WTC11 (cell line): Measurements from ENCODE around the gene FLT1. TPM values are rescaled to one million over a fixed set of nuclear protein-coding genes. Genes with fewer than 3 reads are reported as not detected.
A peak's percentile ranks its signal among the peaks of the same experiment; 100 is the strongest.

ENCODE experiments used
- ATAC-seq: fragments of 200-7000 bp; cut with Tn5 transposase; 2 replicates; pipeline ENCODE4 v1.10.0; 2021; ENCODE audit warnings: mild to moderate bottlenecking, moderate library complexity
- CTCF ChIA-PET: fragments of 300-600 bp; sonication (Branson Sonifier 250); formaldehyde crosslinking; loops from one replicate; lab custom pipeline; 2021; ENCODE audit warnings: antibody characterized with exemption; lab: Charles Lee
- POLR2A ChIA-PET: fragments of 350-600 bp; sonication (Branson Sonifier 250); formaldehyde crosslinking; loops from one replicate; lab custom pipeline; 2021; ENCODE audit warnings: antibody characterized with exemption; lab: Charles Lee
- DNase-seq: peaks from one replicate; pipeline ENCODE4 v3.0.0; 2021; ENCODE audit warnings: low spot score
- H3K27ac Mint-ChIP-seq: 2 replicates; pipeline ENCODE4 v1.8.0; 2021; ENCODE audit warnings: mixed read lengths
- H3K27me3 Mint-ChIP-seq: 2 replicates; pipeline ENCODE4 v1.8.0; 2021; ENCODE audit warnings: low read depth, mild to moderate bottlenecking, moderate library complexity, mixed read lengths
- H3K36me3 Mint-ChIP-seq: 2 replicates; pipeline ENCODE4 v1.8.0; 2021; ENCODE audit warnings: mixed read lengths
- H3K4me1 Mint-ChIP-seq: 2 replicates; pipeline ENCODE4 v1.8.0; 2022; ENCODE audit warnings: mixed read lengths
- H3K4me3 Mint-ChIP-seq: 2 replicates; pipeline ENCODE4 v1.8.0; 2021; ENCODE audit warnings: mild to moderate bottlenecking, moderate library complexity, mixed read lengths
- H3K9me3 Mint-ChIP-seq: 2 replicates; pipeline ENCODE4 v1.8.0; 2021; ENCODE audit warnings: mixed read lengths
- CREM ChIP-seq: sonication (generic); formaldehyde crosslinking; IDR thresholded peaks from 2 replicates; pipeline ENCODE4 v1.8.1; 2022; ENCODE audit warnings: mild to moderate bottlenecking, missing genetic modification reagents, moderate library complexity
- CTCF ChIP-seq: fragments of 200-600 bp; IDR thresholded peaks from 2 replicates; pipeline ENCODE4 v1.8.0; 2022; ENCODE audit warnings: antibody characterized with exemption
- ELF4 ChIP-seq: sonication (generic); formaldehyde crosslinking; IDR thresholded peaks from 2 replicates; pipeline ENCODE4 v1.8.1; 2022; ENCODE audit warnings: low read depth, mild to moderate bottlenecking, moderate library complexity, missing genetic modification reagents
- ESRRA ChIP-seq: sonication (generic); formaldehyde crosslinking; IDR thresholded peaks from 2 replicates; pipeline ENCODE4 v1.8.1; 2022; ENCODE audit warnings: mild to moderate bottlenecking, missing genetic modification reagents, borderline replicate concordance
- ETV6 ChIP-seq: sonication (generic); formaldehyde crosslinking; IDR thresholded peaks from 2 replicates; pipeline ENCODE4 v1.8.1; 2022; ENCODE audit warnings: mild to moderate bottlenecking, missing genetic modification reagents
- IRF2 ChIP-seq: sonication (generic); formaldehyde crosslinking; IDR thresholded peaks from 2 replicates; pipeline ENCODE4 v1.8.0; 2022; ENCODE audit warnings: low read depth, missing genetic modification reagents, borderline replicate concordance
- MYBL2 ChIP-seq: sonication (generic); formaldehyde crosslinking; IDR thresholded peaks from 2 replicates; pipeline ENCODE4 v1.8.1; 2023; ENCODE audit warnings: mild to moderate bottlenecking, moderate library complexity, missing genetic modification reagents
- OVOL2 ChIP-seq: fragments of 250-450 bp; sonication (Bioruptor Pico); IDR thresholded peaks from 2 replicates; pipeline ENCODE4 v1.9.0; 2021; ENCODE audit warnings: mild to moderate bottlenecking, borderline replicate concordance
- ZNF671 ChIP-seq: fragments of 250-450 bp; sonication (Bioruptor Pico); IDR thresholded peaks from 2 replicates; pipeline ENCODE4 v1.8.0; 2021; ENCODE audit warnings: mild to moderate bottlenecking
- total RNA-seq: library from RNA; stranded (reverse); gene quantifications from 3 replicates; pipeline ENCODE4 v1.2.3, GENCODE V29; 2021
- TF ChIP-seq, protein P1 (sequence below): fragments of 250-450 bp; sonication (Bioruptor Pico); IDR thresholded peaks from 2 replicates; pipeline ENCODE4 v1.9.0; 2021; ENCODE audit warnings: mild to moderate bottlenecking
- TF ChIP-seq, protein P2 (sequence below): sonication (generic); formaldehyde crosslinking; IDR thresholded peaks from 2 replicates; pipeline ENCODE4 v1.8.0; 2022; ENCODE audit warnings: mild to moderate bottlenecking, missing genetic modification reagents

Gene FLT1
- total RNA-seq, 1 experiment from 2014 or later = 66.3 TPM

DNA sequence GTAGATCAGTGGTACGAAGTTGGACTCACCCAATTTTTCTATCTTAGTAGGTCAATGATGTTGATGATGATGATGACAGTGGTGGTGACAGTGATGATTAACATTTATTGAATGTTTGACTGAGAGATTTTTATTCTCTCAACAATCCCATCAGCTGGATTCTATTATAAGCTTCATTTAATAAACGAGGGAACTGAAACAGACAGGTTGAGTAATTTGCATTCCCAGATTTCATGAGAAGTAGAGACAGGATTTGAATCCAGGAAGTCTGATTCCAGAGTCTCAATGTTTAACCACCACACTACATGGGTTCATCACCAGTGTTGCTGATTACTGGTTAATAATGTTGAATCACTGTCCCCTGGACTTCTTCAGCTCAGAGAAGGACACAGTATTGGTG, 168.9 kb downstream of the FLT1 start (continued):
- no peak for TF ChIP-seq ELF4 (CRISPR knock-in tag)
- no peak for TF ChIP-seq OVOL2
- TF ChIP-seq, all 79 proteins: peak for 0

DNA sequence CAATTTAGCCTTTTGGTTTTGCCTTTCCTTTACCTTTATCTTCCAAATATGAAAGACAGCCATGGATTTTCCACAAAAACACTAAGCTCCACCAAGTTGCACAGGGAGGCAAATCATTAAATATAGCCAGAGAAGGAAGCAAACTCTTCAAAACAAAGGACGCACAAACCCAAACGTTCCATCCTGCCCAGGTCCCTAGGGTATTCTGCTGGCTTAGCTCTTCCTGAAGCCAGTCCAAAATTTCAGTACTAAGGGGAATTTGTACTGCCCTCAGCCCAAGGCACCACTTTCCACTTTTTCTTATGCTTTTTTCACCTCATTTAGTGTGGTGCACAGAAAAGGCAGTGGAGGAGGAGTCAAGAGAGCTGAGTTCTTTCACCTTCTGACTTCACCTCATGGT, 169.9 kb downstream of the FLT1 start:
- Mint-ChIP-seq H3K27ac (peak overlapping the region; percentile 3; the same call in 1 of the 2 replicates), H3K4me1 (peaks cover 19% of the 10 kb centered on the region), H3K9me3 (no peaks in the 10 kb centered on the region), H3K27me3 (no peaks in the 10 kb centered on the region), H3K4me3 (no peak overlapping the region), H3K36me3 (peaks cover 33% of the 10 kb centered on the region)
- ATAC-seq (no peak), DNase-seq (no peak)
- ChIA-PET CTCF (interaction anchor here (0.6 to 1.6 kb wide), 6 partner anchors 10 to 472 kb away, joined by 3 to 13 read pairs (median 3); no protein-coding TSS in a partner anchor), POLR2A (no interaction called here)
- TF ChIP-seq, protein P1, sequence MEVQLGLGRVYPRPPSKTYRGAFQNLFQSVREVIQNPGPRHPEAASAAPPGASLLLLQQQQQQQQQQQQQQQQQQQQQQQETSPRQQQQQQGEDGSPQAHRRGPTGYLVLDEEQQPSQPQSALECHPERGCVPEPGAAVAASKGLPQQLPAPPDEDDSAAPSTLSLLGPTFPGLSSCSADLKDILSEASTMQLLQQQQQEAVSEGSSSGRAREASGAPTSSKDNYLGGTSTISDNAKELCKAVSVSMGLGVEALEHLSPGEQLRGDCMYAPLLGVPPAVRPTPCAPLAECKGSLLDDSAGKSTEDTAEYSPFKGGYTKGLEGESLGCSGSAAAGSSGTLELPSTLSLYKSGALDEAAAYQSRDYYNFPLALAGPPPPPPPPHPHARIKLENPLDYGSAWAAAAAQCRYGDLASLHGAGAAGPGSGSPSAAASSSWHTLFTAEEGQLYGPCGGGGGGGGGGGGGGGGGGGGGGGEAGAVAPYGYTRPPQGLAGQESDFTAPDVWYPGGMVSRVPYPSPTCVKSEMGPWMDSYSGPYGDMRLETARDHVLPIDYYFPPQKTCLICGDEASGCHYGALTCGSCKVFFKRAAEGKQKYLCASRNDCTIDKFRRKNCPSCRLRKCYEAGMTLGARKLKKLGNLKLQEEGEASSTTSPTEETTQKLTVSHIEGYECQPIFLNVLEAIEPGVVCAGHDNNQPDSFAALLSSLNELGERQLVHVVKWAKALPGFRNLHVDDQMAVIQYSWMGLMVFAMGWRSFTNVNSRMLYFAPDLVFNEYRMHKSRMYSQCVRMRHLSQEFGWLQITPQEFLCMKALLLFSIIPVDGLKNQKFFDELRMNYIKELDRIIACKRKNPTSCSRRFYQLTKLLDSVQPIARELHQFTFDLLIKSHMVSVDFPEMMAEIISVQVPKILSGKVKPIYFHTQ (CRISPR knock-in tag) = no peak
- TF ChIP-seq ESRRA (CRISPR knock-in tag) (no peak), IRF2 (CRISPR knock-in tag) (no peak), ETV6 (CRISPR knock-in tag) (no peak)

DNA sequence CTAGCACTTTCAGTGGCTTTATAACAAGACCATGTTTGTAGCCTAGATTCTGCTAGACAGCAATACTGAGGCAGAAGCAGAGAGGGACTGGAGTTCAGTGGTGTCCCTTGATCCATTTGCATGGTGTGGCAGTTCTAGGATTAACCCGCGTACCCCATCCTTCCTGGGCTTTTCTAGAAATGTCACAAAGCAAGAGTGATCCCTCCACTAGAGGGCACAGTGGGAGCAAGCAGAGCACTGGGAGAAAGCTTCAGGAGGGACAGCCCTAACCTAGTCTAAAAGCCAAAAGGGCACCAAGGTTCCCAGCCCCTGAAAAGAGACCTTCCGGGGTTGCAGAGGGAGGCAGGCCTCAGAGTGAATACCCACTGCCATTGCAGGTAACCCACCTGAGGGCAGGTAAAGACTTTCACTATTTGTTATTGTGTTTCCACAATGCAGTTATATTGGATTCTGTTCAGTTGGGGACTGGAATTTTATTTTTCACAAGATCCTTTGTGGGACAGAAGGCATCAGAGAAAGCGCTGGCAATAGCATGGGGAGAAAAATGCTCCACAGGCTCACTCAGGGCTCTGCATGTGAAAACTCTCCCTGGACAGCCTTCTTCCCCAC, 170.6 kb downstream of the FLT1 start:
- ChIA-PET CTCF (interaction anchor here (0.6 to 1.6 kb wide), 14 partner anchors 9 to 472 kb away, joined by 3 to 13 read pairs (median 3); partner anchors contain the start of gene POMP), POLR2A (no interaction called here)
- no peaks in the 10 kb centered on the region for H3K9me3 Mint-ChIP-seq
- H3K36me3 Mint-ChIP-seq = peaks cover 39% of the 10 kb centered on the region
- no peak overlapping the region for H3K4me3 Mint-ChIP-seq
- TF ChIP-seq, protein P2, sequence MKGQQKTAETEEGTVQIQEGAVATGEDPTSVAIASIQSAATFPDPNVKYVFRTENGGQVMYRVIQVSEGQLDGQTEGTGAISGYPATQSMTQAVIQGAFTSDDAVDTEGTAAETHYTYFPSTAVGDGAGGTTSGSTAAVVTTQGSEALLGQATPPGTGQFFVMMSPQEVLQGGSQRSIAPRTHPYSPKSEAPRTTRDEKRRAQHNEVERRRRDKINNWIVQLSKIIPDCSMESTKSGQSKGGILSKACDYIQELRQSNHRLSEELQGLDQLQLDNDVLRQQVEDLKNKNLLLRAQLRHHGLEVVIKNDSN (CRISPR knock-in tag) = no peak
- TF ChIP-seq CTCF = peak; percentile 50
- H3K4me1 Mint-ChIP-seq = peaks cover 19% of the 10 kb centered on the region
- DNase-seq = peak; percentile 75
- peak; percentile 94 for ATAC-seq
- H3K27ac Mint-ChIP-seq = no peak overlapping the region
- no peaks in the 10 kb centered on the region for H3K27me3 Mint-ChIP-seq

GRCh38 chr13:28322256-28322905, 172.5 kb downstream of the FLT1 start:
- no peak for DNase-seq
- Mint-ChIP-seq H3K27me3 (no peaks in the 10 kb centered on the region), H3K9me3 (no peaks in the 10 kb centered on the region), H3K4me3 (no peak overlapping the region), H3K27ac (no peak overlapping the region), H3K36me3 (peaks cover 34% of the 10 kb centered on the region), H3K4me1 (peaks cover 13% of the 10 kb centered on the region; the same call in 1 of the 2 replicates)
- ATAC-seq = no peak
- ChIA-PET POLR2A (no interaction called here), CTCF (no interaction called here)
- TF ChIP-seq CREM (CRISPR knock-in tag) (no peak), ETV6 (CRISPR knock-in tag) (no peak), ZNF671 (CRISPR knock-in tag) (no peak), MYBL2 (CRISPR knock-in tag) (no peak), CTCF (no peak)
